HepG2 (cell line): ENCODE measurements around the gene CD68. TPM values are rescaled to one million over a fixed set of nuclear protein-coding genes. Genes with fewer than 3 reads are reported as not detected.
A peak's percentile ranks its signal among the peaks of the same experiment; 100 is the strongest.

ENCODE experiments used
- ATAC-seq: fragments of 200-7000 bp; cut with Tn5 transposase; 3 replicates; pipeline ENCODE4 v1.9.1; 2020; ENCODE audit warnings: mild to moderate bottlenecking, moderate library complexity
- BruUV-seq: library from RNA; stranded (reverse); fragments of 400-500 nt; replicated peaks from 2 replicates; lab custom pipeline; 2021; lab: Mats Ljungman, UMichigan
- CTCF ChIA-PET: fragments of 300-600 bp; formaldehyde crosslinking; extraction: SDS; loops from one replicate; lab custom pipeline; 2021; ENCODE audit warnings: low total read pairs, inconsistent platforms, low intra/inter-chr PET ratio; lab: Yijun Ruan, JAX
- POLR2A ChIA-PET: fragments of 350-600 bp; sonication (Branson Sonifier 250); formaldehyde crosslinking; loops from one replicate; lab custom pipeline; 2020; ENCODE audit warnings: antibody characterized with exemption, inconsistent platforms; lab: Yijun Ruan, JAX
- DNase-seq: peaks from one replicate; pipeline ENCODE4 v3.0.0-alpha.2; 2015; ENCODE audit warnings: low spot score
- FAIRE-seq: peaks from 3 replicates; lab custom pipeline; 2011; peaks lifted over from hg19 to GRCh38; lab: Jason Lieb, UNC
- H2AFZ ChIP-seq: one replicate; pipeline ENCODE4 v1.6.1; 2011; ENCODE audit warnings: low read length, inconsistent platforms
- H3K27ac ChIP-seq: fragments of 300-600 bp; 3 replicates; pipeline ENCODE4 v1.8.0; 2011; ENCODE audit warnings: mixed run types, mild to moderate bottlenecking, mixed read lengths, low read length, inconsistent platforms; ENCODE audit not compliant: insufficient read depth; ENCODE audit errors: extremely low read length
- H3K27me3 ChIP-seq, 2 experiments: fragments of 200-600 bp in 1 of 2; 2 replicates in 1 of 2; 3 replicates in 1 of 2; pipeline versions ENCODE4 v1.6.0 to v1.8.0; 2011; ENCODE audit warnings: low read length in 2 of 2, mild to moderate bottlenecking in 2 of 2, moderate library complexity in 2 of 2, inconsistent platforms in 1 of 2; ENCODE audit not compliant: insufficient read depth in 2 of 2, control insufficient read depth in 1 of 2
- H3K36me3 ChIP-seq, 2 experiments: fragments of 200-600 bp in 1 of 2; replicated peaks in 1 of 2; 2 replicates in 1 of 2; 3 replicates in 1 of 2; pipeline versions ENCODE4 v1.5.1 to v1.8.0; 2011; ENCODE audit warnings: low read length in 2 of 2, inconsistent platforms in 1 of 2; ENCODE audit not compliant: insufficient read depth in 2 of 2, control insufficient read depth in 1 of 2
- H3K4me1 ChIP-seq: 2 replicates; pipeline ENCODE4 v1.5.1; 2012; ENCODE audit warnings: low read length, inconsistent platforms; ENCODE audit not compliant: insufficient read depth
- H3K4me2 ChIP-seq: 2 replicates; pipeline ENCODE4 v1.6.0; 2011; ENCODE audit warnings: low read depth, low read length, inconsistent platforms
- H3K4me3 ChIP-seq, 3 experiments: fragments of 200-600 bp in 1 of 3; sonication (generic), shearing (Covaris generic) in 1 of 3; replicated peaks in 1 of 3; 2 replicates each; pipeline ENCODE4 v1.5.1; 2011 to 2016; ENCODE audit warnings: low read length in 3 of 3, inconsistent platforms in 2 of 3, low read depth in 2 of 3, mild to moderate bottlenecking in 2 of 3, control low read depth in 1 of 3, mixed read lengths in 1 of 3; ENCODE audit not compliant: insufficient read depth in 1 of 3
- H3K79me2 ChIP-seq: one replicate; pipeline ENCODE4 v1.6.1; 2011; ENCODE audit warnings: low read length, inconsistent platforms; ENCODE audit not compliant: insufficient read depth
- H3K9ac ChIP-seq: 2 replicates; pipeline ENCODE4 v1.6.0; 2011; ENCODE audit warnings: mild to moderate bottlenecking, low read depth, low read length, inconsistent platforms; ENCODE audit not compliant: insufficient read depth
- H3K9me3 ChIP-seq: 2 replicates; pipeline ENCODE4 v1.5.1; 2012; ENCODE audit warnings: mild to moderate bottlenecking, low read length
- H4K20me1 ChIP-seq: 2 replicates; pipeline ENCODE4 v1.6.0; 2011; ENCODE audit warnings: inconsistent platforms, mild to moderate bottlenecking, low read length, moderate library complexity; ENCODE audit not compliant: insufficient read depth
- HNF1A ChIP-seq, 2 experiments: sonication (generic) in 1 of 2; formaldehyde crosslinking in 1 of 2; IDR thresholded peaks; 2 replicates each; pipeline versions ENCODE4 v1.4.0 to v1.6.1; 2016 to 2020; ENCODE audit warnings: borderline replicate concordance in 1 of 2, low read depth in 1 of 2, mild to moderate bottlenecking in 1 of 2, missing genetic modification reagents in 1 of 2
- PBX3 ChIP-seq: sonication (generic); formaldehyde crosslinking; IDR thresholded peaks from 2 replicates; pipeline ENCODE4 v1.8.1; 2023; ENCODE audit warnings: missing genetic modification reagents, inconsistent platforms, borderline replicate concordance
- SETDB1 ChIP-seq: sonication (generic); formaldehyde crosslinking; IDR thresholded peaks from 2 replicates; pipeline ENCODE4 v1.5.1; 2020; ENCODE audit warnings: missing genetic modification reagents, mild to moderate bottlenecking, borderline replicate concordance
- ZNF280D ChIP-seq: sonication (generic); formaldehyde crosslinking; IDR thresholded peaks from 2 replicates; pipeline ENCODE4 v1.5.1; 2020; ENCODE audit warnings: mild to moderate bottlenecking, missing genetic modification reagents
- whole genome bisulfite sequencing: methylation state at CpG from one replicate; pipeline ENCODE4 v1.1.6; 2017; ENCODE audit warnings: low lambda C conversion rate; 5-methylcytosine and 5-hydroxymethylcytosine counted together
- in situ Hi-C: cut with HindIII; loops from 2 replicates; pipeline ENCODE4 v1.10.0; 2017; ENCODE audit warnings: low pct_unique_long_range_greater_than_20kb; ENCODE audit not compliant: extremely low pct_ligation_motif_present
- intact Hi-C: fragments of 100-400 bp; cut with micrococcal nuclease; formaldehyde crosslinking; loops from one replicate; pipeline ENCODE4 v1.10.0; 2022; ENCODE audit not compliant: unreplicated experiment
- polyA plus RNA-seq, 8 experiments: library from polyadenylated mRNA; depleted of rRNA in 3 of 8; stranded (reverse) in 7 of 8; unstranded in 1 of 8; fragments of >200 nt; fragmentation: Illumina TruSeq in 4 of 8; extraction: Trizol in 4 of 8; gene quantifications; 2 replicates each; pipeline versions ENCODE4 v1.2.1 to v1.2.3, GENCODE V29; 2011 to 2016; ENCODE audit warnings: low read depth in 4 of 8, missing spikeins in 1 of 8, mixed read lengths in 1 of 8; ENCODE audit not compliant: insufficient read depth in 1 of 8
- total RNA-seq, 5 experiments: library from RNA; depleted of rRNA; stranded (reverse); fragments of >200 nt; fragmentation: Illumina TruSeq; extraction: Trizol; gene quantifications; 2 replicates each; pipeline ENCODE4 v1.2.3, GENCODE V29; 2016; ENCODE audit warnings: low read depth in 1 of 5

The CD68 gene
- total and polyA plus RNA-seq, 2 of the 13 experiments (the other 11 are each of a cell fraction or from before 2014, with no cell fraction given) = 10.3 to 104 TPM

GRCh38 chr17:7530023-7530900 lies 49.2 kb upstream of the CD68 start (continued):
- no peak for TF ChIP-seq PBX3 (CRISPR knock-in tag)

GRCh38 chr17:7538050-7538449 lies 41.4 kb upstream of the CD68 start:
- CTCF ChIA-PET = no interaction called here
- DNase-seq = no peak
- H3K36me3 ChIP-seq = no peaks in the 10 kb centered on the region
- no peak overlapping the region for H2AFZ ChIP-seq
- H3K4me3 ChIP-seq = no peak overlapping the region
- H3K9ac ChIP-seq = no peak overlapping the region
- intact Hi-C loops = loop anchor here (2.0 kb wide), 1 partner anchor 13 kb away; no protein-coding TSS in a partner anchor
- BruUV-seq = no TSS peak
- no peak overlapping the region for H3K4me2 ChIP-seq
- POLR2A ChIA-PET = no interaction called here
- H4K20me1 ChIP-seq = no peaks in the 10 kb centered on the region
- H3K4me1 ChIP-seq = peaks cover 49% of the 10 kb centered on the region
- TF ChIP-seq HNF1A (IDR thresholded peaks at IDR 0.05; ENCODE audit: low read depth) (no peak), HNF1A (CRISPR knock-in tag; IDR thresholded peaks at IDR 0.05; ENCODE audit: borderline replicate concordance) (no peak), SETDB1 (CRISPR knock-in tag) (0 out of 2 replicates have a peak, but pooled peaks have one; percentile 76), ZNF280D (0 out of 2 replicates have a peak, but pooled peaks have one; percentile 33)
- TF ChIP-seq, all 625 proteins: peak for 2
- H3K79me2 ChIP-seq = no peaks in the 10 kb centered on the region
- H3K27ac ChIP-seq = no peak overlapping the region
- no peak for FAIRE-seq
- H3K9me3 ChIP-seq = peaks cover 15% of the 10 kb centered on the region
- in situ Hi-C loops = no loop called here
- H3K27me3 ChIP-seq = peaks cover 0 to 2% of the 10 kb centered on the region in 2 experiments; a peak in 1 of 5 replicates
- no peak for ATAC-seq
- WGBS = 62% methylated on average over 3 of the region's 3 CpGs
